ENCODE results near the gene ITPR2. TPM values are rescaled to one million over a fixed set of nuclear protein-coding genes. Genes with fewer than 3 reads are reported as not detected.

Gene ITPR2
- total RNA-seq, 1 donor from 2014 or later = 16.3 TPM

DNA sequence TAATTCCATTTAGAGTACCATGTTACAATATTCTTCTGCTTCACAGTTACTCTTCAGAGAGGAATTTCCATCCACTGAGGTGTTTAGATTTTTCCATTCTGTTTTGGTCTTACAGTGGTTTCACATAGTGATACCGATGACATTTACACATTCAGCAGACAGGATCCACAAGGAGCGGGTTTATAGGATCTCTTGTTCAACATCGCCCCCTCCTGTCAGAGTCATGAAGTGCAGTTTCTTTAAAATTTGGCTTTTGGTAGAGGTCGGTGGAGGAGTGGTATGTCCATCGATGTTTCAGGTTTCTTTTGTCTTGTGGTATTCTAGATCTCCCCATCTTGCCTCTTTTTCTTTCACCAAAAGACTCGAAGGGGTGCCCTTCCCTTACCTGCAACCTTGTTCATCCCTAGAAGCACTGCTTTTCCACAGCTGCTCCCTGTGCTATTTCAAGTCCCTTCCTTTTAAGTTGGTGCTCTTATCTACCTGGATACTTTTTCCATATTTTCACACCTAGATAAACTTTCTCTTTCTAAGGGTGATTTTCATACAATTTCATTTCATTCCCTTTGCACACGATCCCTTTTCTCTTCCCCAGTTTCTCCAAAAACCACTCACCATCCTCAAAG, 181.3 kb downstream of the ITPR2 start:
- no peaks in the 10 kb centered on the region for H3K27me3 ChIP-seq (ENCODE audit: control insufficient read depth, insufficient read depth, low read length)
- H3K36me3 ChIP-seq (ENCODE audit: control insufficient read depth, insufficient read depth, low read length) = peaks cover 2% of the 10 kb centered on the region
- no peak overlapping the region for H3K4me3 ChIP-seq (ENCODE audit: low read depth, low read length)
- no peak for DNase-seq (ENCODE audit: low read depth)
- peak; percentile 76 for TF ChIP-seq CTCF (IDR thresholded peaks at IDR 0.05; ENCODE audit: insufficient read depth, low read length, poor library complexity, severe bottlenecking)

DNA sequence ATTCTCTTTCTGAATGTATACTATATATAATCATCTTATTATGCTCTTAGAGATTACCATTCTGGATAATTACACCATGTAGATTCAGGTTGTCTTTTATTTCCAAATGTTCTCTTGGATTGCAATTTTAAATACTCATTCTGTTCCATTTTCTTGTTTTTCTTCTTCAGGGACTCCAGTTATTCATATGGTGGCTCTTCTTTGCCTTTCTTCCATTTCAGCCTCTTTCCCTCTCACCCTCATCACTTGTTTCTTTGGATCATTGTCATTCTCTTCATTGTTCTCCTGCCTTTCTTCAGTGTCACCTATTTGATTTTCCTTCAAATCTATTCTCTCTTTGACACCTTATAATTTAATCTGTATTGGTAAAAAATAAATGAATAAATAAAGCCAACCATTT, 182.0 kb downstream of the ITPR2 start:
- TF ChIP-seq CTCF (IDR thresholded peaks at IDR 0.05; ENCODE audit: insufficient read depth, low read length, poor library complexity, severe bottlenecking) = no peak
- Histone ChIP-seq H3K36me3 (ENCODE audit: control insufficient read depth, insufficient read depth, low read length) (peaks cover 2% of the 10 kb centered on the region), H3K4me3 (ENCODE audit: low read depth, low read length) (no peak overlapping the region), H3K27me3 (ENCODE audit: control insufficient read depth, insufficient read depth, low read length) (no peaks in the 10 kb centered on the region)
- no peak for DNase-seq (ENCODE audit: low read depth)

GRCh38 chr12:26648999-26649398, 184.0 kb downstream of the ITPR2 start:
- Histone ChIP-seq H3K4me3 (ENCODE audit: low read depth, low read length) (no peak overlapping the region), H3K36me3 (ENCODE audit: control insufficient read depth, insufficient read depth, low read length) (peaks cover 2% of the 10 kb centered on the region), H3K27me3 (ENCODE audit: control insufficient read depth, insufficient read depth, low read length) (no peaks in the 10 kb centered on the region)
- DNase-seq (ENCODE audit: low read depth) = no peak
- no peak for TF ChIP-seq CTCF (IDR thresholded peaks at IDR 0.05; ENCODE audit: insufficient read depth, low read length, poor library complexity, severe bottlenecking)

DNA sequence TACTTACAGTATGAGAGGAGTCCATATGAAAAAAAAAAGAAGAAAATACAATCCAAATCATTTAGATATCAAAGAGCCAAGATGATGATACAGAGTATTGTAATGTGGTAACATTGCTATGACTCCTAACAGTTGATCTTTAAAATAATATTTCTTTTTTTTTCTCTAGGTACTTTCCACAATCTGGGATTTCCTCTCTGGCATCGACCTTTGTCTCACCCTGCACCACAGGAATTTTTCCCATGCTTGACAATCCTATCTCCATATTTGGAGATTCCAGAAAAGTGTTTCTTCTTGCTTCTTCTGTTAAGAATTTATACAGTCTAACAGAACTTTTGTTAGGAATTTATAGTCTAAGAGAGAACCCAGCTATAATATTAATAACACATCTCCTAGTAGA, 184.4 kb downstream of the ITPR2 start:
- peaks cover 2% of the 10 kb centered on the region for H3K36me3 ChIP-seq (ENCODE audit: control insufficient read depth, insufficient read depth, low read length)
- H3K27me3 ChIP-seq (ENCODE audit: control insufficient read depth, insufficient read depth, low read length) = no peaks in the 10 kb centered on the region
- no peak overlapping the region for H3K4me3 ChIP-seq (ENCODE audit: low read depth, low read length)
- TF ChIP-seq CTCF (IDR thresholded peaks at IDR 0.05; ENCODE audit: insufficient read depth, low read length, poor library complexity, severe bottlenecking) = no peak
- DNase-seq (ENCODE audit: low read depth) = no peak

DNA sequence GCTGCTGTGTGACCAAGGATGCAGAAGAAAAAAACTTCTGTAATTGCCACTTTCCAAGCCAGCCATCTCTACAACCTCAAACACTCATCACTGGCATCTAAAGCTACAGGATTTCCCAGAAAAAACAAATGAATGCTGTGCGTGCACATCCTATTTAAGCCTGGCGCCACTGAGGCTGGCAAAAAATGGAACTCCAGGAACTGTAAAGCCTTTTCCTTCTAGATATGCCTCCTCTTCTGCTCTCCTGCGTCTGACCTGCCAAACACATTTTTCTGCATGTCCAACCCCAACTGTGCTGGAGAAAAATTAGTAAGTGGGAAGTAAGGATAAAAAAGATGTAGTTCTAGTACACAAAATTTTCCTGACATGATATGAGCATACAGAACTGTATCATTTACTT, 184.9 kb downstream of the ITPR2 start:
- Histone ChIP-seq H3K4me3 (ENCODE audit: low read depth, low read length) (no peak overlapping the region), H3K36me3 (ENCODE audit: control insufficient read depth, insufficient read depth, low read length) (peaks cover 2% of the 10 kb centered on the region), H3K27me3 (ENCODE audit: control insufficient read depth, insufficient read depth, low read length) (no peaks in the 10 kb centered on the region)
- no peak for TF ChIP-seq CTCF (IDR thresholded peaks at IDR 0.05; ENCODE audit: insufficient read depth, low read length, poor library complexity, severe bottlenecking)
- DNase-seq (ENCODE audit: low read depth) = no peak

DNA sequence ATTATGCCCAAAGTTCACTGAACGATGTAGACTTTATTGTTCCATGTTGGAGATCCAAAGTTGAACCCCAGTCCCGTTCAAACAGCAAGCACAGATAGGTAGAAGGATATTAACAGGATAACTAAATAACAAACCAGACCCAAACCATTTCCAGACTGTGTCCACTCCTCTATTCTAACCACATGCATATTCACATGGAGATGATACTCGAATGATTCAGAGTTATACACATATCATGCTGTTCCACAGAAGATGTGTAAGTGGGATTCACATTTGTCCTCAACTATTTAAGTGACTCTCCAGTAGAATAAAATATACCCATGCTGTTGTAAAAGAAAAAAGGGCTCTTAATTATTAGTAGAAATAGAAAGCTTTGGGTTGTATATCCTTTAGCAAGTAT, 185.9 kb downstream of the ITPR2 start:
- no peak for TF ChIP-seq CTCF (IDR thresholded peaks at IDR 0.05; ENCODE audit: insufficient read depth, low read length, poor library complexity, severe bottlenecking)
- Histone ChIP-seq H3K36me3 (ENCODE audit: control insufficient read depth, insufficient read depth, low read length) (no peaks in the 10 kb centered on the region), H3K4me3 (ENCODE audit: low read depth, low read length) (no peak overlapping the region), H3K27me3 (ENCODE audit: control insufficient read depth, insufficient read depth, low read length) (no peaks in the 10 kb centered on the region)
- DNase-seq (ENCODE audit: low read depth) = no peak

All from kidney epithelial cell (primary cell).